HEK293T (cell line): ENCODE data around the gene HSP90AB1.

ENCODE experiments used
- CTCF ChIA-PET: fragments of 350-600 bp; formaldehyde crosslinking; extraction: SDS; loops from one replicate; lab custom pipeline; 2021; ENCODE audit warnings: antibody characterized with exemption, inconsistent platforms; lab: Yijun Ruan, JAX
- POLR2A ChIA-PET: fragments of 350-600 bp; formaldehyde crosslinking; extraction: SDS; loops from one replicate; lab custom pipeline; 2020; ENCODE audit warnings: antibody characterized with exemption, inconsistent platforms; lab: Yijun Ruan, JAX
- DNase-seq: peaks from one replicate; pipeline ENCODE4 v3.0.0; 2012; ENCODE audit warnings: mixed read lengths; ENCODE audit errors: extremely low spot score
- ARNT ChIP-seq: fragments of 450-650 bp; IDR thresholded peaks from 2 replicates; pipeline ENCODE4 v1.6.1; 2017; ENCODE audit warnings: mild to moderate bottlenecking
- BHLHE40 ChIP-seq: fragments of 450-650 bp; IDR thresholded peaks from 2 replicates; pipeline ENCODE4 v1.6.1; 2016; ENCODE audit warnings: mild to moderate bottlenecking, moderate library complexity, borderline replicate concordance
- CTBP1 ChIP-seq: fragments of 450-650 bp; IDR thresholded peaks from 2 replicates; pipeline ENCODE4 v1.6.1; 2016; ENCODE audit warnings: borderline replicate concordance
- ELF4 ChIP-seq: fragments of 450-650 bp; IDR thresholded peaks from 2 replicates; pipeline ENCODE4 v1.6.1; 2017; ENCODE audit warnings: antibody characterized with exemption
- FOXA1 ChIP-seq: fragments of 450-650 bp; IDR thresholded peaks from 2 replicates; pipeline ENCODE4 v1.6.1; 2016; ENCODE audit warnings: mild to moderate bottlenecking
- FOXK2 ChIP-seq: fragments of 450-650 bp; IDR thresholded peaks from 2 replicates; pipeline ENCODE4 v1.6.1; 2016; ENCODE audit warnings: mild to moderate bottlenecking
- FOXM1 ChIP-seq: fragments of 450-650 bp; IDR thresholded peaks from 2 replicates; pipeline ENCODE4 v1.6.1; 2017; ENCODE audit warnings: mild to moderate bottlenecking, borderline replicate concordance
- HDGF ChIP-seq: fragments of 450-650 bp; IDR thresholded peaks from 2 replicates; pipeline ENCODE4 v1.6.1; 2017; ENCODE audit warnings: antibody characterized with exemption, borderline replicate concordance
- L3MBTL2 ChIP-seq: fragments of 450-650 bp; conservative IDR thresholded peaks from 2 replicates; pipeline ENCODE4 v1.6.1; 2016; ENCODE audit warnings: mild to moderate bottlenecking
- LEF1 ChIP-seq: fragments of 450-650 bp; IDR thresholded peaks from 2 replicates; pipeline ENCODE4 v1.6.1; 2017; ENCODE audit warnings: mild to moderate bottlenecking, borderline replicate concordance
- NFRKB ChIP-seq: fragments of 450-650 bp; IDR thresholded peaks from 2 replicates; pipeline ENCODE4 v1.6.1; 2016; ENCODE audit warnings: mild to moderate bottlenecking, moderate library complexity
- SP1 ChIP-seq: fragments of 450-650 bp; IDR thresholded peaks from 2 replicates; pipeline ENCODE4 v1.6.1; 2017
- SUZ12 ChIP-seq: fragments of 450-650 bp; IDR thresholded peaks from 2 replicates; pipeline ENCODE4 v1.6.1; 2016; ENCODE audit warnings: mild to moderate bottlenecking
- TARDBP ChIP-seq: fragments of 450-650 bp; IDR thresholded peaks from 2 replicates; pipeline ENCODE4 v1.6.1; 2016
- ZNF384 ChIP-seq: fragments of 450-650 bp; IDR thresholded peaks from 2 replicates; pipeline ENCODE4 v1.6.1; 2016
- TF ChIP-seq, protein P1 (sequence below): fragments of 450-650 bp; IDR thresholded peaks from 2 replicates; pipeline ENCODE4 v1.6.1; 2016

Gene HSP90AB1

DNA sequence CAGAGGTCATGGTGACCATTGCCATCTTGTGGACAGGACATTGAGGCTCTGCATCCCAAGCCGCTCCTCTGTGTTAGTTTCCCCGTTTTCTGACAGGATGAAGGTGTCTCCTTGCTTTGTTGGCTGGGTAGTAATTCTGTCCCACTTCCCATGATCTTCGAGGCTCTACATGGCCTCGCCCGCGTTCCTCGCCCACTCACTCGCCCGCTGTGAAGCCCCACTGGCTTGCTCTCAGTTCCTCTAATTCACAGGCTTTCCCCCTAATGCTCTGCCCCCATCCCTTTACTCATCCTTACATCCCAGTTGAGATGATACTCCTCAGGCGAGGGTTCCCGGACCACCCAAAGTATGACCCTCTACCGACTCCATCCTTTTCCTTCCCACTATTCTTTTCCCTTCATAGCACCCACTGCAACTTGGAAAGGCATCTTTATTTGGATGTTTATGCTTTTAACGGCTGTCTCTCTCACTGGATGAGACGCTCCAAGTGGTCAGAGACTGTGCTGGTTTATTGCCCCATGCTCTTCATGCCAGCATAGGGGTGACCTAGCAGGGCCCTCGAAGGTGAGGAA lies 10.9 kb downstream of the HSP90AB1 start:
- DNase-seq = no peak
- TF ChIP-seq TARDBP = no peak
- no peak for TF ChIP-seq LEF1
- no peak for TF ChIP-seq CTBP1
- no peak for TF ChIP-seq FOXM1
- TF ChIP-seq, protein P1, sequence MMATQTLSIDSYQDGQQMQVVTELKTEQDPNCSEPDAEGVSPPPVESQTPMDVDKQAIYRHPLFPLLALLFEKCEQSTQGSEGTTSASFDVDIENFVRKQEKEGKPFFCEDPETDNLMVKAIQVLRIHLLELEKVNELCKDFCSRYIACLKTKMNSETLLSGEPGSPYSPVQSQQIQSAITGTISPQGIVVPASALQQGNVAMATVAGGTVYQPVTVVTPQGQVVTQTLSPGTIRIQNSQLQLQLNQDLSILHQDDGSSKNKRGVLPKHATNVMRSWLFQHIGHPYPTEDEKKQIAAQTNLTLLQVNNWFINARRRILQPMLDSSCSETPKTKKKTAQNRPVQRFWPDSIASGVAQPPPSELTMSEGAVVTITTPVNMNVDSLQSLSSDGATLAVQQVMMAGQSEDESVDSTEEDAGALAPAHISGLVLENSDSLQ = no peak
- no peak for TF ChIP-seq ZNF384
- TF ChIP-seq FOXK2 = no peak
- no peak for TF ChIP-seq ELF4
- POLR2A ChIA-PET = interaction anchor here (1.1 to 3.7 kb wide), 6 partner anchors 12 to 82 kb away, joined by 3 to 117 read pairs (median 5); partner anchors contain the start of gene HSP90AB1
- CTCF ChIA-PET = interaction anchor here (1.1 kb wide), 1 partner anchor 9 kb away, joined by 3 read pairs; no protein-coding TSS in a partner anchor

DNA sequence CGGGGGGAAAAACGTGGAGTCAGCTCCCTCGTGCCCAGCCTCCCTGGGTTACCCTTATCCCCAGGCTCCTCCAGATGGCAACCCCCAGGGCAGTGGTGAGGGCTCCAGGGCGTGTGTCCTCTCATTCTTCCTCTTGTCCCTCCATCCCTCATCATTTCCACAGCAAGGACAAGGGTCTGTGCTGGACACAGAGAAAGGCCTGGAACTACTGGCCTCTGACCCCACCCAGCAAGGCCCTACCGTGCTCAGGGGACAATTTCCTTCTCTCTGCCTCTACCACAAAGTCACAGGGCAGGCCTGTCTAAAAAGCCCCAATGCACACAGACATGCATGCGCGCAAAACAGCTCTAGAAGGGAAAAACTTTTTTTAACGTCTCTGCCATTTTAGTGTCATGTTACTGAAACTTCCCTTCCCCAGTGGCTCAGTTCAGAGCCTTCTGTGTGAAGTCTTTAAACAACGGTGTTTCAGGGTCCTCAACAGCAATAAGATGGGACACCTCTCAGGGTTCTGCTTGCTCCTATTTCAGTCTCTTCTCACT lies 11.5 kb downstream of the HSP90AB1 start:
- no peak for DNase-seq
- CTCF ChIA-PET = no interaction called here
- TF ChIP-seq CTBP1 (no peak), NFRKB (no peak), LEF1 (no peak), ARNT (no peak), ELF4 (no peak)
- TF ChIP-seq, protein P1 = no peak
- POLR2A ChIA-PET = interaction anchor here (3.7 kb wide), 1 partner anchor 12 kb away, joined by 117 read pairs; the partner anchor contains the start of gene HSP90AB1

DNA sequence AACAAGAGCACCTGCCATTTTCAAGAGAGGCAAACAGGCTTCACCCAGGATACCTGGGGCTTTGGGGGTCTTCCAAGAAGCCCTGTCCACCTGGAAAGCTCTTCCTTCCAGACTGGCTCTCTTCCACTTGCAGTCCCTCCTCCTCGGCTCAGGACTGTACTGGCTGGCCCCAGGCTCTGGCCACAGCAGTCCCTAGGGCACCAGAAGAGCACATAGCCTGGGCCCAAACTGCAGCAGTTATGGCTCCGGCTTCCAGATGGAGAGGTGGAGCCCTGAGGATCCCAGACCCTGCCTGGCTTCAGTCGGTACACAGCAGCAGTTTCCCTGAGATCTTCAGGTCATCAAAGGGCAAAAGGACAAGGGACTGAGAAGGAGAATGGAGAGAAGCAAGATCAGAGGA lies 12.0 kb downstream of the HSP90AB1 start:
- no peak for DNase-seq
- ChIA-PET CTCF (no interaction called here), POLR2A (no interaction called here)
- TF ChIP-seq TARDBP = no peak
- no peak for TF ChIP-seq FOXK2
- no peak for TF ChIP-seq CTBP1
- no peak for TF ChIP-seq L3MBTL2
- TF ChIP-seq, protein P1 = no peak
- no peak for TF ChIP-seq FOXM1
- TF ChIP-seq SUZ12 = no peak
- no peak for TF ChIP-seq ELF4
- no peak for TF ChIP-seq LEF1

DNA sequence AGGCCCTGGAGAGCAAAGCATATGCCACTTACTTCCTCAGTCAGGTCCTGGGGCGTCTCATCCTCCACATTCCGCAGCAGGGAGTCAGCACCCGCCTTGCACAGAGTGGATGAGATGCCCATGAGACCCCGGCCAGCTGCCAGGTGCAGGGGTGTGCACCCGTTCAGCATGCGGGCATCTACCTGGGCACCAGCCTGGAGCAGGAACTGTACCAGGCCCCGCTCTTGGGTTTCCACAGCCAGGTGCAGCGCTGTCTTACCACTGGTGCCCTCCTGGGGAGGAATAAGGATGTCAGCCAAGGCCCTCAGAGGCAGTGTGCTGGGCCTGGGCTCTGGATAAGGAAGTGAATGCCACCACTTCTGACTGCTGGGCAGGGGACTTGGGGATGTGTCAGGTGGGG lies 13.1 kb downstream of the HSP90AB1 start:
- CTCF ChIA-PET = no interaction called here
- DNase-seq = no peak
- POLR2A ChIA-PET = interaction anchor here (0.9 kb wide), 1 partner anchor 13 kb away, joined by 4 read pairs; the partner anchor contains the start of gene HSP90AB1
- TF ChIP-seq SP1 (no peak), BHLHE40 (no peak), FOXM1 (no peak), FOXK2 (no peak), ZNF384 (no peak), ARNT (no peak), ELF4 (no peak), LEF1 (no peak), CTBP1 (no peak), FOXA1 (no peak)
- TF ChIP-seq, protein P1 = no peak

DNA sequence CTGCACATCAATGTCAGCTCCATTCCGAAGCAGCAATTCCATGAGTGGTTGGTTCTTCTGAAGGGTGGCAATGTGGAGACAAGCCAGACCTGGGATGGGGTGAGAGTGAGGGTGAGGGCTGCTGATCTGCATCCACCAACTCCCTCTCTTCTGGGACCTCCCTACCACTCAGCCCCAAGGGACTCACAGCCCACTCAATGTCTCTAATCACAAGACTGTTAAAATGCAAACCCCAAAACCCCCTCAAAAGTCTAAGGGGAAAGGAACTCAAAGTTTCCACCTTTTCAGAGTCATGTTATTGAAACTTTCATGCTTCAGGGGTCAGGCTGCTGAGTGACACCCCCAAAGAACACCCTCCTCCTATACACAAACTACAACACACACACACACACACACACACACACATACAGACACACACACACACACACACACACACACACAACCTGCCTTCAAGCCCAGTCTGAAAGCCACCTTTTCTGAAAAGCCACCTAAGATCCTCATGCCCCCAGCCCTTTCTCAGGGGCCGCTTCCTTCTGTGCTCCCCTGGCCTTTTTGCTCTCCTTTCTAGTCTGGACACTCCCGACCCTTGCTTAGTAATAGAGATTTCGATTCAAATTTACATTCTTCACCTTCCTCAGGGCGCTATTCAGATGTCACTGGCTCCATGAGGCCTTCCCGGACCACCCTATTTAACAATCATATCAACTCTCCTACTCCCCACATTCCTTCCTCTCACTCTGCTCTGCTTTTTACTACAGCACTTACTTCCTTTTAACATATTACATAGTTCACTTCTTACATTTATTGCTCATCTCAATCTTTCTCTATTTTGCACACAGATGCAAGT lies 13.8 kb downstream of the HSP90AB1 start:
- no peak for DNase-seq
- POLR2A ChIA-PET = interaction anchor here (0.9 to 2.7 kb wide), 2 partner anchors 13 to 14 kb away, joined by 4 to 20 read pairs; partner anchors contain the start of gene HSP90AB1
- TF ChIP-seq ARNT (no peak), NFRKB (no peak), TARDBP (no peak), FOXA1 (no peak), HDGF (no peak), SP1 (no peak), FOXK2 (no peak), ZNF384 (no peak), LEF1 (no peak), FOXM1 (no peak)
- CTCF ChIA-PET = no interaction called here
